H1 (cell line): Measurements from ENCODE around the gene MTARC2. TPM values are rescaled to one million over a fixed set of nuclear protein-coding genes. Genes with fewer than 3 reads are reported as not detected.

ENCODE experiments used
- CBX5 ChIP-seq: fragments of 300-800, 300-1000 bp; sonication (generic); IDR thresholded peaks from 2 replicates; pipeline ENCODE4 v1.7.1; 2016; ENCODE audit warnings: antibody characterized with exemption, low read length, low read depth
- POU5F1 ChIP-seq: IDR thresholded peaks from 2 replicates; pipeline ENCODE4 v1.6.1; 2011; ENCODE audit warnings: low read depth, mild to moderate bottlenecking, low read length, moderate library complexity
- RNF2 ChIP-seq: fragments of 200-900, 300-1000 bp; sonication (generic); IDR thresholded peaks from 2 replicates; pipeline ENCODE4 v1.7.1; 2016; ENCODE audit warnings: borderline replicate concordance, low read depth, mild to moderate bottlenecking, antibody characterized with exemption, low read length; ENCODE audit not compliant: poor library complexity, severe bottlenecking; ENCODE audit errors: missing control alignments
- SAP30 ChIP-seq: fragments of 300-600 bp; sonication (generic); IDR thresholded peaks from 2 replicates; pipeline ENCODE4 v1.7.1; 2012; ENCODE audit warnings: low read length, moderate library complexity, mild to moderate bottlenecking, inconsistent platforms; ENCODE audit not compliant: insufficient read depth, insufficient replicate concordance
- SP4 ChIP-seq: IDR thresholded peaks from 2 replicates; pipeline ENCODE4 v1.6.1; 2012; ENCODE audit warnings: low read length, inconsistent platforms
- polyA plus RNA-seq, 7 experiments: library from polyadenylated mRNA; depleted of rRNA in 3 of 7; stranded (reverse) in 5 of 7; unstranded in 2 of 7; fragments of >200 nt in 5 of 7; fragments of 200-250 nt in 2 of 7; gene quantifications; 1 replicate in 5 of 7; 2 replicates in 1 of 7; 4 replicates in 1 of 7; pipeline versions ENCODE4 v1.2.1 to v1.2.3, GENCODE V29; 2011 to 2013; ENCODE audit warnings: missing spikeins in 2 of 7, mixed read lengths in 2 of 7
- total RNA-seq: library from RNA; stranded (reverse); fragmentation: NEBNext Ultra II Directional; extraction: Animal tissue kit (Norgen Biotek cat#: 25700); gene quantifications from 2 replicates; pipeline ENCODE4 v1.2.1, GENCODE V29; 2021

The MTARC2 gene
- total and polyA plus RNA-seq, 2 of the 8 experiments (the other 6 are each of a cell fraction or from before 2014, with no cell fraction given): 7.2 to 7.9 TPM

- TF ChIP-seq RNF2 (no peak), POU5F1 (no peak), CBX5 (no peak), SAP30 (no peak), SP4 (no peak)
Observed at GRCh38 chr1:220698607-220699016, 49.5 kb upstream of the MTARC2 start (continued).
